OCI-LY1 (cell line): ENCODE data around the gene CD300LB.
"Not testable (repeated sequence)": the region's sequence is repeated elsewhere in the genome, so short reads cannot be mapped to it uniquely, and the experiment has no call there.

Experiments used
- CTCF ChIP-seq: fragments of 200-600 bp; sonication (generic), shearing (Covaris generic); IDR thresholded peaks from 2 replicates; pipeline ENCODE4 v1.5.1; 2017; ENCODE audit warnings: mild to moderate bottlenecking, antibody characterized with exemption, low read length, moderate library complexity, mixed read lengths
- EZH2 ChIP-seq: fragments of 200-600 bp; sonication (generic), shearing (Covaris generic); IDR thresholded peaks from 2 replicates; pipeline ENCODE4 v1.8.0; 2017; ENCODE audit warnings: borderline replicate concordance, mixed run types, mild to moderate bottlenecking, antibody characterized with exemption, low read length, moderate library complexity, mixed read lengths

- TF ChIP-seq CTCF, EZH2: not testable (repeated sequence)
Measured at GRCh38 chr17:74573635-74574034, 42.4 kb upstream of the CD300LB start.
